ENCODE results near the gene PIRT.

PIRT gene

GRCh38 chr17:10789694-10790271, 48.1 kb downstream of the PIRT start:
- Histone ChIP-seq H3K36me3 (ENCODE audit: control insufficient read depth, insufficient read depth, low read length) (no peaks in the 10 kb centered on the region), H3K4me1 (ENCODE audit: control insufficient read depth, insufficient read depth, low read length, poor library complexity, severe bottlenecking) (no peaks in the 10 kb centered on the region), H3K27ac (ENCODE audit: low read depth, low read length, severe bottlenecking) (no peak overlapping the region), H3K4me3 (ENCODE audit: extremely low read depth, insufficient read depth, low read length, poor library complexity, severe bottlenecking) (no peak overlapping the region), H3K9me3 (ENCODE audit: control insufficient read depth, low read length) (no peaks in the 10 kb centered on the region)
- 87% methylated on average over 3 to 4 of the region's 4 CpGs for WGBS, 2 experiments (ENCODE audit: insufficient coverage in 2 of 2)

- Histone ChIP-seq H3K9me3 (ENCODE audit: control insufficient read depth, low read length) (no peaks in the 10 kb centered on the region), H3K36me3 (ENCODE audit: control insufficient read depth, insufficient read depth, low read length) (no peaks in the 10 kb centered on the region), H3K4me3 (ENCODE audit: extremely low read depth, insufficient read depth, low read length, poor library complexity, severe bottlenecking) (no peak overlapping the region), H3K4me1 (ENCODE audit: control insufficient read depth, insufficient read depth, low read length, poor library complexity, severe bottlenecking) (no peaks in the 10 kb centered on the region), H3K27ac (ENCODE audit: low read depth, low read length, severe bottlenecking) (no peak overlapping the region)
- WGBS, 2 experiments (ENCODE audit: insufficient coverage in 2 of 2) = 92% methylated on average over 5 of the region's 5 CpGs
Measured at GRCh38 chr17:10787306-10788045, 50.4 kb downstream of the PIRT start.

GRCh38 chr17:10785295-10785694, 52.6 kb downstream of the PIRT start:
- H3K36me3 ChIP-seq (ENCODE audit: control insufficient read depth, insufficient read depth, low read length) = no peaks in the 10 kb centered on the region
- WGBS, 2 experiments (ENCODE audit: insufficient coverage in 2 of 2) = 100% methylated on average over 1 of the region's 2 CpGs; no CpG with 5 or more reads in 1 of the 2 experiments
- H3K4me3 ChIP-seq (ENCODE audit: extremely low read depth, insufficient read depth, low read length, poor library complexity, severe bottlenecking) = no peak overlapping the region
- no peak overlapping the region for H3K27ac ChIP-seq (ENCODE audit: low read depth, low read length, severe bottlenecking)
- H3K4me1 ChIP-seq (ENCODE audit: control insufficient read depth, insufficient read depth, low read length, poor library complexity, severe bottlenecking) = no peaks in the 10 kb centered on the region
- H3K9me3 ChIP-seq (ENCODE audit: control insufficient read depth, low read length) = no peaks in the 10 kb centered on the region

- Histone ChIP-seq H3K27ac (ENCODE audit: low read depth, low read length, severe bottlenecking) (no peak overlapping the region), H3K4me3 (ENCODE audit: extremely low read depth, insufficient read depth, low read length, poor library complexity, severe bottlenecking) (no peak overlapping the region), H3K9me3 (ENCODE audit: control insufficient read depth, low read length) (no peaks in the 10 kb centered on the region), H3K36me3 (ENCODE audit: control insufficient read depth, insufficient read depth, low read length) (no peaks in the 10 kb centered on the region), H3K4me1 (ENCODE audit: control insufficient read depth, insufficient read depth, low read length, poor library complexity, severe bottlenecking) (no peaks in the 10 kb centered on the region)
- 91% methylated on average over 1 of the region's 2 CpGs; no CpG with 5 or more reads in 1 of the 2 experiments for WGBS, 2 experiments (ENCODE audit: insufficient coverage in 2 of 2)
Measured at GRCh38 chr17:10779609-10780008, 58.3 kb downstream of the PIRT start.

- no peak overlapping the region for H3K27ac ChIP-seq (ENCODE audit: low read depth, low read length, severe bottlenecking)
- no peak overlapping the region for H3K4me3 ChIP-seq (ENCODE audit: extremely low read depth, insufficient read depth, low read length, poor library complexity, severe bottlenecking)
- WGBS, 2 experiments (ENCODE audit: insufficient coverage in 2 of 2) = 86 to 91% methylated on average over 5 of the region's 6 CpGs
- H3K9me3 ChIP-seq (ENCODE audit: control insufficient read depth, low read length) = no peaks in the 10 kb centered on the region
- H3K4me1 ChIP-seq (ENCODE audit: control insufficient read depth, insufficient read depth, low read length, poor library complexity, severe bottlenecking) = no peaks in the 10 kb centered on the region
- H3K36me3 ChIP-seq (ENCODE audit: control insufficient read depth, insufficient read depth, low read length) = no peaks in the 10 kb centered on the region
Measured at GRCh38 chr17:10777890-10778289, 60.0 kb downstream of the PIRT start.

- H3K4me1 ChIP-seq (ENCODE audit: control insufficient read depth, insufficient read depth, low read length, poor library complexity, severe bottlenecking) = no peaks in the 10 kb centered on the region
- H3K9me3 ChIP-seq (ENCODE audit: control insufficient read depth, low read length) = peaks cover 2% of the 10 kb centered on the region
- H3K4me3 ChIP-seq (ENCODE audit: extremely low read depth, insufficient read depth, low read length, poor library complexity, severe bottlenecking) = no peak overlapping the region
- no peaks in the 10 kb centered on the region for H3K36me3 ChIP-seq (ENCODE audit: control insufficient read depth, insufficient read depth, low read length)
- no peak overlapping the region for H3K27ac ChIP-seq (ENCODE audit: low read depth, low read length, severe bottlenecking)
- WGBS, 2 experiments (ENCODE audit: insufficient coverage in 2 of 2) = 84 to 85% methylated on average over 5 to 6 of the region's 11 CpGs
Measured at GRCh38 chr17:10777131-10777807, 60.6 kb downstream of the PIRT start.

GRCh38 chr17:10776381-10776780, 61.5 kb downstream of the PIRT start:
- no peak overlapping the region for H3K27ac ChIP-seq (ENCODE audit: low read depth, low read length, severe bottlenecking)
- no peaks in the 10 kb centered on the region for H3K4me1 ChIP-seq (ENCODE audit: control insufficient read depth, insufficient read depth, low read length, poor library complexity, severe bottlenecking)
- WGBS, 2 experiments (ENCODE audit: insufficient coverage in 2 of 2) = no CpG with 5 or more reads among the region's 2 CpGs
- H3K9me3 ChIP-seq (ENCODE audit: control insufficient read depth, low read length) = peaks cover 9% of the 10 kb centered on the region
- no peak overlapping the region for H3K4me3 ChIP-seq (ENCODE audit: extremely low read depth, insufficient read depth, low read length, poor library complexity, severe bottlenecking)
- H3K36me3 ChIP-seq (ENCODE audit: control insufficient read depth, insufficient read depth, low read length) = no peaks in the 10 kb centered on the region

GRCh38 chr17:10775740-10776356, 62.0 kb downstream of the PIRT start:
- Histone ChIP-seq H3K4me1 (ENCODE audit: control insufficient read depth, insufficient read depth, low read length, poor library complexity, severe bottlenecking) (no peaks in the 10 kb centered on the region), H3K4me3 (ENCODE audit: extremely low read depth, insufficient read depth, low read length, poor library complexity, severe bottlenecking) (no peak overlapping the region), H3K36me3 (ENCODE audit: control insufficient read depth, insufficient read depth, low read length) (no peaks in the 10 kb centered on the region), H3K27ac (ENCODE audit: low read depth, low read length, severe bottlenecking) (no peak overlapping the region), H3K9me3 (ENCODE audit: control insufficient read depth, low read length) (peaks cover 9% of the 10 kb centered on the region)
- WGBS, 2 experiments (ENCODE audit: insufficient coverage in 2 of 2) = 85 to 96% methylated on average over 1 to 3 of the region's 5 CpGs

- 78 to 94% methylated on average over 2 to 4 of the region's 4 CpGs for WGBS, 2 experiments (ENCODE audit: insufficient coverage in 2 of 2)
- Histone ChIP-seq H3K36me3 (ENCODE audit: control insufficient read depth, insufficient read depth, low read length) (no peaks in the 10 kb centered on the region), H3K27ac (ENCODE audit: low read depth, low read length, severe bottlenecking) (no peak overlapping the region), H3K4me1 (ENCODE audit: control insufficient read depth, insufficient read depth, low read length, poor library complexity, severe bottlenecking) (no peaks in the 10 kb centered on the region), H3K9me3 (ENCODE audit: control insufficient read depth, low read length) (peaks cover 9% of the 10 kb centered on the region), H3K4me3 (ENCODE audit: extremely low read depth, insufficient read depth, low read length, poor library complexity, severe bottlenecking) (no peak overlapping the region)
Measured at GRCh38 chr17:10775058-10775457, 62.8 kb downstream of the PIRT start.

- Histone ChIP-seq H3K27ac (ENCODE audit: low read depth, low read length, severe bottlenecking) (no peak overlapping the region), H3K9me3 (ENCODE audit: control insufficient read depth, low read length) (peaks cover 9% of the 10 kb centered on the region), H3K36me3 (ENCODE audit: control insufficient read depth, insufficient read depth, low read length) (no peaks in the 10 kb centered on the region), H3K4me3 (ENCODE audit: extremely low read depth, insufficient read depth, low read length, poor library complexity, severe bottlenecking) (no peak overlapping the region), H3K4me1 (ENCODE audit: control insufficient read depth, insufficient read depth, low read length, poor library complexity, severe bottlenecking) (no peaks in the 10 kb centered on the region)
- no CpG with 5 or more reads among the region's 2 CpGs for WGBS, 2 experiments (ENCODE audit: insufficient coverage in 2 of 2)
Measured at GRCh38 chr17:10773391-10773790, 64.5 kb downstream of the PIRT start.

All from mesodermal cell (in vitro differentiated cells).